ENCODE measurements around the gene C1orf21. TPM values are rescaled to one million over a fixed set of nuclear protein-coding genes. Genes with fewer than 3 reads are reported as not detected.

C1orf21 gene
- total RNA-seq, 4 donors from 2014 or later, result 30.6 to 61.7 (median 43.0) TPM

GRCh38 chr1:184632415-184633175 is 245.8 kb downstream of the C1orf21 start:
- TF ChIP-seq POLR2A (IDR thresholded peaks at IDR 0.05) (no peak), EP300 (IDR thresholded peaks at IDR 0.05) (no peak), CTCF (IDR thresholded peaks at IDR 0.05) (no peak)
- Histone ChIP-seq H3K36me3 (no peaks in the 10 kb centered on the region), H3K4me1 (peaks cover 0 to 67% (median 22%) of the 10 kb centered on the region in 4 donors), H3K9me3 (no peaks in the 10 kb centered on the region), H3K27ac (peak overlapping the region in 1 of 4 donors; percentile 10), H3K27me3 (no peaks in the 10 kb centered on the region), H3K4me3 (no peak overlapping the region)
- no peak for DNase-seq (ENCODE audit: low spot score in 2 of 2)
- WGBS, 2 donors, result 86 to 93% methylated on average over 8 of the region's 8 CpGs

- peak overlapping the region in 2 of 4 donors; percentile 85 to 90 for H3K27ac ChIP-seq
- 49 to 79% methylated on average over 4 of the region's 4 CpGs for WGBS, 2 donors
- H3K4me3 ChIP-seq, result no peak overlapping the region
- H3K4me1 ChIP-seq, result peaks cover 0 to 62% (median 22%) of the 10 kb centered on the region in 4 donors
- H3K9me3 ChIP-seq, result no peaks in the 10 kb centered on the region
- H3K27me3 ChIP-seq, result no peaks in the 10 kb centered on the region
- DNase-seq (ENCODE audit: low spot score in 2 of 2), result no peak
- H3K36me3 ChIP-seq, result no peaks in the 10 kb centered on the region
- TF ChIP-seq EP300 (IDR thresholded peaks at IDR 0.05) (no peak), POLR2A (IDR thresholded peaks at IDR 0.05) (no peak), CTCF (IDR thresholded peaks at IDR 0.05) (no peak)
These were observed 247.0 kb downstream of the C1orf21 start for GRCh38 chr1:184633785-184634184.

GRCh38 chr1:184634296-184634695 is 247.5 kb downstream of the C1orf21 start:
- Histone ChIP-seq H3K27me3 (no peaks in the 10 kb centered on the region), H3K36me3 (no peaks in the 10 kb centered on the region), H3K4me3 (no peak overlapping the region), H3K9me3 (no peaks in the 10 kb centered on the region), H3K27ac (peak overlapping the region in 2 of 4 donors; percentile 85 to 90), H3K4me1 (peaks cover 0 to 57% (median 19%) of the 10 kb centered on the region in 4 donors)
- DNase-seq (ENCODE audit: low spot score in 2 of 2), result no peak
- WGBS, 2 donors, result 92 to 97% methylated on average over 1 of the region's 1 CpG
- TF ChIP-seq EP300 (IDR thresholded peaks at IDR 0.05) (no peak), POLR2A (IDR thresholded peaks at IDR 0.05) (no peak), CTCF (IDR thresholded peaks at IDR 0.05) (no peak)

GRCh38 chr1:184635347-184635979 is 248.6 kb downstream of the C1orf21 start:
- H3K4me1 ChIP-seq, result peaks cover 0 to 45% (median 14%) of the 10 kb centered on the region in 4 donors
- no peaks in the 10 kb centered on the region for H3K27me3 ChIP-seq
- H3K27ac ChIP-seq, result peak overlapping the region; percentile 19 to 90 (median 56)
- DNase-seq (ENCODE audit: low spot score in 2 of 2), result no peak
- H3K4me3 ChIP-seq, result no peak overlapping the region
- TF ChIP-seq CTCF (IDR thresholded peaks at IDR 0.05) (no peak), EP300 (IDR thresholded peaks at IDR 0.05) (no peak), POLR2A (IDR thresholded peaks at IDR 0.05) (no peak)
- no peaks in the 10 kb centered on the region for H3K9me3 ChIP-seq
- 65 to 68% methylated on average over 6 of the region's 6 CpGs for WGBS, 2 donors
- H3K36me3 ChIP-seq, result no peaks in the 10 kb centered on the region

GRCh38 chr1:184635980-184636431 is 249.2 kb downstream of the C1orf21 start:
- no peaks in the 10 kb centered on the region for H3K27me3 ChIP-seq
- 40 to 43% methylated on average over 6 of the region's 6 CpGs for WGBS, 2 donors
- TF ChIP-seq POLR2A (IDR thresholded peaks at IDR 0.05) (no peak), CTCF (IDR thresholded peaks at IDR 0.05) (no peak), EP300 (IDR thresholded peaks at IDR 0.05) (peak in 1 of 2 donors; percentile 88)
- H3K4me3 ChIP-seq, result no peak overlapping the region
- peak; percentile 71 to 88 for DNase-seq (ENCODE audit: low spot score in 2 of 2)
- H3K9me3 ChIP-seq, result no peaks in the 10 kb centered on the region
- H3K36me3 ChIP-seq, result no peaks in the 10 kb centered on the region
- H3K27ac ChIP-seq, result peak overlapping the region; percentile 19 to 90 (median 56)
- H3K4me1 ChIP-seq, result peaks cover 0 to 40% (median 11%) of the 10 kb centered on the region in 4 donors
